ENCODE measurements around the gene MIPOL1.

DNA sequence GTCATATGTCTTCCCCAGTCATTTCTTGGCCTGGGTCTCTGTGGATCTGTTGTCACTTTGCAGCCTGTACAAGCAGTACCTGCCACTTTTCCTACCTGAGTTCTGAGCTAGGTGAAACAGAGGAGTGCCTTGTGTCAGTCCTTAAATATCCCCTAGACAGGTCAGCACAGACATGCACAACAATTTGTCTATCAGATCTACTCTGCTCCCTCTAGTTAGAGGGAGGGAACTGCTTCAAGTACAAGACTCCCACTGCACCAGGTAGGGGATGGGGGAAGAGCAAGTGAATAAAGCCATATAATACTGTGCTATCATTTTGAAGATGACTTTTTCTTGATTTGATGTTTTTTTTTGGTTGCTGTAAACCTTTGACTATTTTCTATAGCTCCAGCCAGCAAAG lies 39.4 kb downstream of the MIPOL1 start:
- TF ChIP-seq, protein P1, sequence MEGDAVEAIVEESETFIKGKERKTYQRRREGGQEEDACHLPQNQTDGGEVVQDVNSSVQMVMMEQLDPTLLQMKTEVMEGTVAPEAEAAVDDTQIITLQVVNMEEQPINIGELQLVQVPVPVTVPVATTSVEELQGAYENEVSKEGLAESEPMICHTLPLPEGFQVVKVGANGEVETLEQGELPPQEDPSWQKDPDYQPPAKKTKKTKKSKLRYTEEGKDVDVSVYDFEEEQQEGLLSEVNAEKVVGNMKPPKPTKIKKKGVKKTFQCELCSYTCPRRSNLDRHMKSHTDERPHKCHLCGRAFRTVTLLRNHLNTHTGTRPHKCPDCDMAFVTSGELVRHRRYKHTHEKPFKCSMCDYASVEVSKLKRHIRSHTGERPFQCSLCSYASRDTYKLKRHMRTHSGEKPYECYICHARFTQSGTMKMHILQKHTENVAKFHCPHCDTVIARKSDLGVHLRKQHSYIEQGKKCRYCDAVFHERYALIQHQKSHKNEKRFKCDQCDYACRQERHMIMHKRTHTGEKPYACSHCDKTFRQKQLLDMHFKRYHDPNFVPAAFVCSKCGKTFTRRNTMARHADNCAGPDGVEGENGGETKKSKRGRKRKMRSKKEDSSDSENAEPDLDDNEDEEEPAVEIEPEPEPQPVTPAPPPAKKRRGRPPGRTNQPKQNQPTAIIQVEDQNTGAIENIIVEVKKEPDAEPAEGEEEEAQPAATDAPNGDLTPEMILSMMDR (IDR thresholded peaks at IDR 0.05; ENCODE audit: insufficient read depth, low read length, poor library complexity, severe bottlenecking), result no peak
- no peak for TF ChIP-seq EZH2phosphoT487 (conservative IDR thresholded peaks at IDR 0.05; ENCODE audit: low read length)

All from SU-DHL-6 (cell line).